ENCODE results near the gene DUSP6. TPM values are rescaled to one million over a fixed set of nuclear protein-coding genes. Genes with fewer than 3 reads are reported as not detected.

Gene DUSP6
- total and polyA plus RNA-seq, 2 of the 13 experiments (the other 11 are each of a cell fraction or from before 2014, with no cell fraction given): 40.9 to 161 TPM

- TF ChIP-seq GMEB2 (CRISPR knock-in tag; IDR thresholded peaks at IDR 0.05; ENCODE audit: low read depth): no peak
- TF ChIP-seq MED13 (CRISPR knock-in tag; IDR thresholded peaks at IDR 0.05): no peak
- no peak for TF ChIP-seq PBX3 (CRISPR knock-in tag; IDR thresholded peaks at IDR 0.05; ENCODE audit: borderline replicate concordance)
- TF ChIP-seq ZNF704 (CRISPR knock-in tag; IDR thresholded peaks at IDR 0.05; ENCODE audit: borderline replicate concordance): no peak
- TF ChIP-seq HNF1A (IDR thresholded peaks at IDR 0.05; ENCODE audit: low read depth): no peak
- no peak for TF ChIP-seq HNF1A (CRISPR knock-in tag; IDR thresholded peaks at IDR 0.05; ENCODE audit: borderline replicate concordance)
- 0 out of 2 replicates have a peak, but pooled peaks have one; percentile 42 for TF ChIP-seq ZNF766 (CRISPR knock-in tag; IDR thresholded peaks at IDR 0.05; ENCODE audit: borderline replicate concordance)
- TF ChIP-seq PAX8 (CRISPR knock-in tag; IDR thresholded peaks at IDR 0.05; ENCODE audit: borderline replicate concordance): no peak
- TF ChIP-seq ZNF691 (CRISPR knock-in tag; IDR thresholded peaks at IDR 0.05; ENCODE audit: borderline replicate concordance, low read depth): no peak
- no peak for TF ChIP-seq NFAT5 (CRISPR knock-in tag; IDR thresholded peaks at IDR 0.05)
- no peak for TF ChIP-seq ARNTL (CRISPR knock-in tag; IDR thresholded peaks at IDR 0.05)
- no peak for TF ChIP-seq GPN1 (CRISPR knock-in tag; IDR thresholded peaks at IDR 0.05; ENCODE audit: borderline replicate concordance)
- peak; percentile 16; the same call in 1 of the 2 replicates for TF ChIP-seq ZNF431 (CRISPR knock-in tag; IDR thresholded peaks at IDR 0.05; ENCODE audit: borderline replicate concordance, low read depth)
These were observed 3.2 kb downstream of the DUSP6 start (continued) for GRCh38 chr12:89348894-89349699.
